Measurements from ENCODE around the gene C20orf144. TPM values are rescaled to one million over a fixed set of nuclear protein-coding genes. Genes with fewer than 3 reads are reported as not detected.

C20orf144 gene
- polyA plus RNA-seq, 2 of the 4 experiments (the other 2 are of a cell fraction) = 0.10 to 0.12 TPM

DNA sequence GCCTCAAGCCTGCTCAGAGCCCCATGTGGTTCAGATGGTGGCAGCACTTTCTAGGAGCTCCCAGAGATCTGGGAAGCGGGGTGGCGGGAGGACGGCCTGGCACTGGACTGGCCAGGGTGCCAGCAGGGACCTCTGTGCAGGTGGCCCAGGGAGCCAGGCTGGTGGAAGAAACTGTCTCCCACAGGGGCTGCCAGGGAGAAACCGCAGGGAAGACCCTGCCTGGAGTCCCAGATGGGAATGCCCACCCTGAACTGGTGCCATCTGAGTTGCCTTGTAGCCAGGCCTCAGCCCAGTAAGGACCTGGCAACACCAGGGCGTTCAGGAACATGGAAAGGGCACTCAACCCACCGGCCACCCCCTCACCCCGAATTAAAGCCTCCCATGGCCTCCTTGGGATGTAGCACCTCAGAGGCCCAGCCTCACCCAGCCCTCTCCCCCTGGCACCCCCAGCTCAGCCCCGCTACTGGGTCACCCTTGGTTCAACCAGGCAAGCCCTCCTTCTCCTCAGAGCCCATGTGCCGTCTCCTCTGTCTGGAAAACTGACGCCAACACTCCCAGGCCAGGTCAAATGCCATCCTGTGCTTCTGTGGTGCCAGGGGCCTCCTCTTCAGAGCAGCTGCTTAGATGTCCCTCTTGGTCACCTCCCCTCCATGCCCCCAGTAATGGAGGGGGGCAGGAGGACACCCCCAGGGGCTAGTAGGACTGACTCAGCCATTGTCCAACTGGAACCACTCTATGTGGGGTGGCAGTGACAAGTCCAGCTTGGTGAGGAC is 5.9 kb upstream of the C20orf144 start:
- no peak for FAIRE-seq
- POLR2A ChIA-PET = no interaction called here
- Histone ChIP-seq H3K27ac (no peak overlapping the region), H3K9me3 (no peaks in the 10 kb centered on the region), H3K4me1 (peaks cover 4% of the 10 kb centered on the region; the same call in 1 of the 3 replicates), H3K4me2 (no peak overlapping the region), H3K4me3 (no peak overlapping the region)
- ATAC-seq = no peak
- 92% methylated on average over 7 of the region's 10 CpGs for WGBS (ENCODE audit: missing lambda C conversion rate)
- TF ChIP-seq GATA3 (IDR thresholded peaks at IDR 0.05; ENCODE audit: borderline replicate concordance) = no peak
- CTCF ChIA-PET = interaction anchor here (0.6 to 2.5 kb wide), 3 partner anchors 12 to 255 kb away, joined by 3 to 9 read pairs (median 5); no protein-coding TSS in a partner anchor
- DNase-seq (ENCODE audit: low read depth in 1 of 2, low spot score in 1 of 2) = no peak

- DNase-seq (ENCODE audit: low read depth in 1 of 2, low spot score in 1 of 2) = no peak
- Histone ChIP-seq H3K9me3 (no peaks in the 10 kb centered on the region), H3K27ac (no peak overlapping the region), H3K4me3 (no peak overlapping the region), H3K4me1 (peaks cover 4% of the 10 kb centered on the region; the same call in 1 of the 3 replicates), H3K4me2 (no peak overlapping the region)
- TF ChIP-seq HEYL (CRISPR knock-in tag; IDR thresholded peaks at IDR 0.05) = no peak
- TF ChIP-seq ESRRA (IDR thresholded peaks at IDR 0.05; ENCODE audit: borderline replicate concordance, low read length) = no peak
- TF ChIP-seq BHLHE40 (IDR thresholded peaks at IDR 0.05; ENCODE audit: low read depth, low read length) = no peak
- no peak for TF ChIP-seq KDM1A (IDR thresholded peaks at IDR 0.05; ENCODE audit: low read depth)
- no peak for TF ChIP-seq CHD4 (IDR thresholded peaks at IDR 0.05; ENCODE audit: borderline replicate concordance)
- TF ChIP-seq CHD2 (IDR thresholded peaks at IDR 0.05; ENCODE audit: low read length, partially characterized antibody) = no peak
- TF ChIP-seq CEBPB (IDR thresholded peaks at IDR 0.05) = no peak
- TF ChIP-seq TFCP2L1 (CRISPR knock-in tag; IDR thresholded peaks at IDR 0.05) = no peak
- TF ChIP-seq KDM5A (IDR thresholded peaks at IDR 0.05) = no peak
- no peak for TF ChIP-seq MAZ (IDR thresholded peaks at IDR 0.05; ENCODE audit: borderline replicate concordance, low read depth, low read length)
- no peak for TF ChIP-seq NFE2L2 (conservative IDR thresholded peaks at IDR 0.05; ENCODE audit: low read length)
- no peak for TF ChIP-seq TP53 (CRISPR knock-in tag; IDR thresholded peaks at IDR 0.05)
- TF ChIP-seq FOXS1 (CRISPR knock-in tag; IDR thresholded peaks at IDR 0.05) = no peak
- no peak for TF ChIP-seq RAD21 (conservative IDR thresholded peaks at IDR 0.05 in 1 of 2, IDR thresholded peaks at IDR 0.05 in 1 of 2)
- TF ChIP-seq ZFP36 (IDR thresholded peaks at IDR 0.05; ENCODE audit: borderline replicate concordance, partially characterized antibody) = no peak
- no peak for TF ChIP-seq ZNF302 (CRISPR knock-in tag; IDR thresholded peaks at IDR 0.05)
- TF ChIP-seq JUNB (IDR thresholded peaks at IDR 0.05) = no peak
- TF ChIP-seq HOXB13 (CRISPR knock-in tag; IDR thresholded peaks at IDR 0.05; ENCODE audit: low read depth) = no peak
- no peak for TF ChIP-seq HOXA7 (CRISPR knock-in tag; IDR thresholded peaks at IDR 0.05)
- no peak for FAIRE-seq
- ChIA-PET CTCF (interaction anchor here (0.9 to 2.5 kb wide), 2 partner anchors 11 to 160 kb away, joined by 4 to 9 read pairs; no protein-coding TSS in a partner anchor), POLR2A (no interaction called here)
- no peak for ATAC-seq
- WGBS (ENCODE audit: missing lambda C conversion rate) = 94% methylated on average over 17 of the region's 17 CpGs
These were observed 5.1 kb upstream of the C20orf144 start for GRCh38 chr20:33656783-33657703.

- Histone ChIP-seq H3K4me2 (no peak overlapping the region), H3K4me3 (no peak overlapping the region), H3K9me3 (no peaks in the 10 kb centered on the region), H3K4me1 (peaks cover 7% of the 10 kb centered on the region; the same call in 2 of the 3 replicates), H3K27ac (no peak overlapping the region)
- DNase-seq (ENCODE audit: low read depth in 1 of 2, low spot score in 1 of 2) (no peak), FAIRE-seq (no peak), ATAC-seq (no peak)
- 90% methylated on average over 11 of the region's 12 CpGs for WGBS (ENCODE audit: missing lambda C conversion rate)
- CTCF ChIA-PET = interaction anchor here (0.9 to 2.5 kb wide), 3 partner anchors 10 to 160 kb away, joined by 4 to 9 read pairs (median 4); no protein-coding TSS in a partner anchor
- POLR2A ChIA-PET = no interaction called here
- no peak for TF ChIP-seq TP53 (CRISPR knock-in tag; IDR thresholded peaks at IDR 0.05)
- TF ChIP-seq ZFP36 (IDR thresholded peaks at IDR 0.05; ENCODE audit: borderline replicate concordance, partially characterized antibody) = no peak
- no peak for TF ChIP-seq RCOR1 (IDR thresholded peaks at IDR 0.05; ENCODE audit: low read depth, low read length)
- TF ChIP-seq HMGXB4 (CRISPR knock-in tag; IDR thresholded peaks at IDR 0.05; ENCODE audit: borderline replicate concordance) = no peak
These were observed 4.4 kb upstream of the C20orf144 start for GRCh38 chr20:33657704-33658095.

All from A549 (cell line).